ENCODE results near the gene SPTY2D1. TPM values are rescaled to one million over a fixed set of nuclear protein-coding genes. Genes with fewer than 3 reads are reported as not detected.
A peak's percentile ranks its signal among the peaks of the same experiment; 100 is the strongest.
"Not testable (repeated sequence)": the region's sequence is repeated elsewhere in the genome, so short reads cannot be mapped to it uniquely, and the experiment has no call there.

The SPTY2D1 gene
- total RNA-seq, 1 donor from 2014 or later, result 12.3 TPM

DNA sequence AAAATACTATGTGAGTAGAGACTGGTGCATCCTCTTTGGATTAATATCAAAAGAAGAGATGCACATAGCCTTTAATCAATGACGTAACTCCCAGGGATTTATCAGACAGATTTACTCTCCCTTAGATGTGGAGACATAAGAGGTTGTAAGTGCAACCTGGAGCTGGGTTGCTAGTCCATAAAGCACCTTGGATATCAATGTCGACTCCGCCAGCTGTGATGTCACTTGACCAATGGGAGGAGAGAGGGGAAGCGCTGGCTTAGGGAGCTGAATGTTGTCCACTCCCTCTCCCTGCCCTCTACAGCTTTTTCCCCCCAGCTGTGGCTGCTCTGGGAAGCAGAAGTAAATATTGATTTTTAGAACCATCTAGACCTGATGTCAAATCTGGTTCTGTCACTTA is 35.6 kb upstream of the SPTY2D1 start:
- H2AFZ ChIP-seq (replicated peaks), result no peak overlapping the region
- no peaks in the 10 kb centered on the region for H3K9me3 ChIP-seq (ENCODE audit: low read depth)
- Mint-ChIP-seq H3K36me3 (no peaks in the 10 kb centered on the region), H3K27ac (no peak overlapping the region), H3K9me3 (no peaks in the 10 kb centered on the region), H3K4me3 (no peak overlapping the region), H3K27me3 (ENCODE audit: insufficient read depth, low read depth) (peaks cover 5% of the 10 kb centered on the region), H3K4me1 (peaks cover 7% of the 10 kb centered on the region)
- H3K4me2 ChIP-seq, result no peak overlapping the region
- H3K4me1 ChIP-seq, result no peaks in the 10 kb centered on the region
- no peaks in the 10 kb centered on the region for H4K20me1 ChIP-seq (ENCODE audit: low read depth)
- no peaks in the 10 kb centered on the region for H3K27me3 ChIP-seq
- H3K9ac ChIP-seq, result no peak overlapping the region
- DNase-seq (ENCODE audit: low spot score), result no peak
- no peak overlapping the region for H3K4me3 ChIP-seq
- no peak overlapping the region for H3K27ac ChIP-seq
- TF ChIP-seq EZH2 (IDR thresholded peaks at IDR 0.05) (no peak), CTCF (IDR thresholded peaks at IDR 0.05) (no peak), EZH2phosphoT487 (IDR thresholded peaks at IDR 0.05) (no peak)
- H3K36me3 ChIP-seq, result no peaks in the 10 kb centered on the region
- H3F3A ChIP-seq (ENCODE audit: low read depth), result no peaks in the 10 kb centered on the region
- H3K79me2 ChIP-seq (ENCODE audit: low read depth), result no peaks in the 10 kb centered on the region

DNA sequence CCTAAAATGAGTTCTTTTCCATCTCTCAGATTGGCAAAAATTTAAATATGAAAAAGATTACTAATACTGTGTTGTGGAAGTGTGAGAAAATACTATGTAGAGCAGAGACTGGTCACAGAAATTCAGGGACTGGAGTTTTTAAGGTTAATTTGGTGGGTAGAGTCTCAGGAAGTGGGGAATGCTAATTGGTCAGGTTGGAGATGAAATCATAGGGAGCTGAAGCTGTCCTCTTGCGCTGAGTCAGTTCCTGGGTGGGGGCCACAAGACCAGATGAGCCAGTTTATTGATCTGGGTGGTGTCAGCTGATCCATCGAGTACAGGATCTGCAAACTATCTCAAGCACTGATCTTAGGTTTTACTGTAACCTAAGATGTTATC is 35.1 kb upstream of the SPTY2D1 start:
- H3K4me3 Mint-ChIP-seq, result no peak overlapping the region
- H3K36me3 Mint-ChIP-seq, result no peaks in the 10 kb centered on the region
- no peaks in the 10 kb centered on the region for H3K36me3 ChIP-seq
- H3K4me2 ChIP-seq, result no peak overlapping the region
- peaks cover 5% of the 10 kb centered on the region for H3K27me3 Mint-ChIP-seq (ENCODE audit: insufficient read depth, low read depth)
- no peaks in the 10 kb centered on the region for H3K4me1 ChIP-seq
- no peak overlapping the region for H3K4me3 ChIP-seq
- peaks cover 7% of the 10 kb centered on the region for H3K4me1 Mint-ChIP-seq
- H3K27me3 ChIP-seq, result no peaks in the 10 kb centered on the region
- no peaks in the 10 kb centered on the region for H3K79me2 ChIP-seq (ENCODE audit: low read depth)
- no peak overlapping the region for H3K27ac ChIP-seq
- no peaks in the 10 kb centered on the region for H3K9me3 Mint-ChIP-seq
- no peak overlapping the region for H3K27ac Mint-ChIP-seq
- no peaks in the 10 kb centered on the region for H3F3A ChIP-seq (ENCODE audit: low read depth)
- H4K20me1 ChIP-seq (ENCODE audit: low read depth), result no peaks in the 10 kb centered on the region
- H3K9me3 ChIP-seq (ENCODE audit: low read depth), result no peaks in the 10 kb centered on the region
- no peak for DNase-seq (ENCODE audit: low spot score)
- H3K9ac ChIP-seq, result no peak overlapping the region
- TF ChIP-seq CTCF (IDR thresholded peaks at IDR 0.05) (no peak), EZH2phosphoT487 (IDR thresholded peaks at IDR 0.05) (no peak), EZH2 (IDR thresholded peaks at IDR 0.05) (no peak)
- no peak overlapping the region for H2AFZ ChIP-seq (replicated peaks)

DNA sequence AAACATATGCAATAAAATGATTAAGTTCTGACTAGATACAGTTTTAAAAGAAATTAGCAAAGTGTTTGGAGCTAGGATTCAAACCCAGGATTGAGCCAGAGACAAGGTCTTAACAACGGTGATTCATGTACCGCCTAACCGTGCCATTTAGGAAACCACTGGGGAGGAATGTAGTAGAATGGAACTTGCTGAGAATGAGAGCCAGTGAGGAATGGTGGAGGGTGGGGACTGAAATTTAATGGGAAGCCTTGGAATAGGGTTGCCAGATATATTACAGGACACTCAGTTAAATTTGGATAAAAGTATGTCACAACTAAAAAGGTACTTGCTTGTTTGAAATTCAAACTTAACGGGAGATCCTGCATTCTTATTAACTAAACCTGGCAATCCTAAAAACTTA is 34.0 kb upstream of the SPTY2D1 start:
- H3K27ac Mint-ChIP-seq, result no peak overlapping the region

GRCh38 chr11:18665353-18665872 is 31.3 kb upstream of the SPTY2D1 start:
- not testable (repeated sequence) for H4K20me1 ChIP-seq (ENCODE audit: low read depth); H3K36me3 ChIP-seq; H3K79me2 ChIP-seq (ENCODE audit: low read depth); H3K27ac ChIP-seq; DNase-seq (ENCODE audit: low spot score); H2AFZ ChIP-seq (replicated peaks); H3K27me3 ChIP-seq; H3K4me1 Mint-ChIP-seq; H3K4me1 ChIP-seq; H3K9me3 ChIP-seq (ENCODE audit: low read depth); H3K9ac ChIP-seq; H3K4me2 ChIP-seq; H3K27me3 Mint-ChIP-seq (ENCODE audit: insufficient read depth, low read depth); H3K36me3 Mint-ChIP-seq; H3K4me3 Mint-ChIP-seq; H3K9me3 Mint-ChIP-seq; H3F3A ChIP-seq (ENCODE audit: low read depth); H3K4me3 ChIP-seq
- peak overlapping the region; percentile 3 for H3K27ac Mint-ChIP-seq

More for the DNA sequence above, 34.0 kb upstream of the SPTY2D1 start:
- Mint-ChIP-seq H3K4me1 (peaks cover 7% of the 10 kb centered on the region), H3K36me3 (no peaks in the 10 kb centered on the region), H3K4me3 (no peak overlapping the region), H3K27me3 (ENCODE audit: insufficient read depth, low read depth) (peaks cover 5% of the 10 kb centered on the region), H3K9me3 (no peaks in the 10 kb centered on the region)
- H3F3A ChIP-seq (ENCODE audit: low read depth), result no peaks in the 10 kb centered on the region
- no peaks in the 10 kb centered on the region for H3K79me2 ChIP-seq (ENCODE audit: low read depth)
- no peaks in the 10 kb centered on the region for H4K20me1 ChIP-seq (ENCODE audit: low read depth)
- H3K4me2 ChIP-seq, result no peak overlapping the region
- DNase-seq (ENCODE audit: low spot score), result no peak
- H3K4me3 ChIP-seq, result no peak overlapping the region
- H3K9ac ChIP-seq, result no peak overlapping the region
- H3K27me3 ChIP-seq, result no peaks in the 10 kb centered on the region
- TF ChIP-seq EZH2phosphoT487 (IDR thresholded peaks at IDR 0.05), result no peak
- TF ChIP-seq CTCF (IDR thresholded peaks at IDR 0.05), result no peak
- TF ChIP-seq EZH2 (IDR thresholded peaks at IDR 0.05), result no peak
- H3K4me1 ChIP-seq, result no peaks in the 10 kb centered on the region
- peak overlapping the region; percentile 69 for H2AFZ ChIP-seq (replicated peaks)
- H3K9me3 ChIP-seq (ENCODE audit: low read depth), result no peaks in the 10 kb centered on the region
- H3K36me3 ChIP-seq, result no peaks in the 10 kb centered on the region
- H3K27ac ChIP-seq, result no peak overlapping the region
